Keratinocyte (primary cell): ENCODE data around the gene CD96. TPM values are rescaled to one million over a fixed set of nuclear protein-coding genes. Genes with fewer than 3 reads are reported as not detected.

Source experiments
- DNase-seq: peaks from one replicate; pipeline ENCODE4 v3.0.0-alpha.2; 2011; ENCODE audit warnings: low read depth, missing footprints, low spot score
- FAIRE-seq: peaks from 2 replicates; lab custom pipeline; 2011; peaks lifted over from hg19 to GRCh38; lab: Jason Lieb, UNC
- H2AFZ ChIP-seq: 2 replicates; pipeline ENCODE4 v1.6.0; 2012; ENCODE audit warnings: low read length, control low read depth, inconsistent platforms; ENCODE audit not compliant: control insufficient read depth
- H3K27ac ChIP-seq: 2 replicates; pipeline ENCODE4 v1.5.1; 2011; ENCODE audit warnings: low read length; ENCODE audit not compliant: control insufficient read depth, insufficient read depth
- H3K27me3 ChIP-seq: 3 replicates; pipeline ENCODE4 v1.6.0; 2011; ENCODE audit warnings: low read length; ENCODE audit not compliant: control insufficient read depth, insufficient read depth; ENCODE audit errors: extremely low read depth
- H3K36me3 ChIP-seq, 2 experiments: 2 replicates in 1 of 2; 3 replicates in 1 of 2; pipeline ENCODE4 v1.5.1; 2011; ENCODE audit warnings: low read length in 2 of 2, mild to moderate bottlenecking in 1 of 2; ENCODE audit not compliant: control insufficient read depth in 2 of 2, insufficient read depth in 2 of 2; ENCODE audit errors: extremely low read depth in 1 of 2
- H3K4me1 ChIP-seq: 3 replicates; pipeline ENCODE4 v1.5.1; 2011; ENCODE audit warnings: low read length; ENCODE audit not compliant: control insufficient read depth, insufficient read depth; ENCODE audit errors: extremely low read depth
- H3K4me2 ChIP-seq: 3 replicates; pipeline ENCODE4 v1.6.0; 2011; ENCODE audit warnings: low read depth, low read length; ENCODE audit not compliant: control insufficient read depth, insufficient read depth; ENCODE audit errors: extremely low read depth
- H3K4me3 ChIP-seq, 3 experiments: fragments of 200-600 bp in 1 of 3; sonication (generic) in 1 of 3; 2 replicates in 2 of 3; 3 replicates in 1 of 3; pipeline ENCODE4 v1.5.1; 2011 to 2016; ENCODE audit warnings: low read length in 3 of 3, mild to moderate bottlenecking in 3 of 3, control low read depth in 2 of 3, inconsistent platforms in 1 of 3, low read depth in 1 of 3, mixed read lengths in 1 of 3, mixed run types in 1 of 3, moderate library complexity in 1 of 3; ENCODE audit not compliant: control insufficient read depth in 2 of 3, insufficient read depth in 2 of 3; ENCODE audit errors: extremely low read depth in 1 of 3
- H3K79me2 ChIP-seq: 2 replicates; pipeline ENCODE4 v1.6.0; 2012; ENCODE audit warnings: low read length; ENCODE audit not compliant: control insufficient read depth, insufficient read depth
- H3K9ac ChIP-seq: 3 replicates; pipeline ENCODE4 v1.6.0; 2011; ENCODE audit warnings: low read length; ENCODE audit not compliant: control insufficient read depth, insufficient read depth; ENCODE audit errors: extremely low read depth
- H3K9me1 ChIP-seq: 3 replicates; pipeline ENCODE4 v1.6.0; 2011; ENCODE audit warnings: low read length; ENCODE audit not compliant: control insufficient read depth, insufficient read depth; ENCODE audit errors: extremely low read depth
- H3K9me3 ChIP-seq: 2 replicates; pipeline ENCODE4 v1.5.1; 2012; ENCODE audit warnings: low read depth, low read length; ENCODE audit not compliant: control insufficient read depth
- H4K20me1 ChIP-seq: 3 replicates; pipeline ENCODE4 v1.6.0; 2011; ENCODE audit warnings: low read length; ENCODE audit not compliant: control insufficient read depth, insufficient read depth; ENCODE audit errors: extremely low read depth
- CTCF ChIP-seq, 3 experiments: IDR thresholded peaks in 1 of 3; conservative IDR thresholded peaks in 1 of 3; optimal IDR thresholded peaks in 1 of 3; 2 replicates in 2 of 3; 3 replicates in 1 of 3; pipeline versions ENCODE3 to v1.5.1; 2011; ENCODE audit warnings: low read length in 3 of 3, mild to moderate bottlenecking in 3 of 3, moderate library complexity in 2 of 3, control low read depth in 1 of 3, inconsistent platforms in 1 of 3; ENCODE audit not compliant: insufficient read depth in 2 of 3; ENCODE audit errors: extremely low read depth in 1 of 3
- EZH2 ChIP-seq: IDR thresholded peaks from one replicate; pipeline ENCODE4 v1.6.1; 2012; ENCODE audit warnings: inconsistent platforms, mild to moderate bottlenecking, low read length, moderate library complexity
- dilution Hi-C: fragments of 300-500 bp; cut with MboI; formaldehyde crosslinking; loops from one replicate; pipeline ENCODE4 v1.7.0; 2020; ENCODE audit warnings: low sequenced_read_pairs; ENCODE audit not compliant: extremely low pct_ligation_motif_present
- polyA plus RNA-seq, 5 experiments: library from polyadenylated mRNA; depleted of rRNA in 3 of 5; stranded (reverse) in 3 of 5; stranded (forward) in 1 of 5; unstranded in 1 of 5; fragments of >200 nt; gene quantifications; 1 replicate in 1 of 5; 2 replicates in 3 of 5; 3 replicates in 1 of 5; pipeline versions ENCODE4 v1.2.1 to v1.2.3, GENCODE V29; 2011 to 2012; ENCODE audit warnings: missing spikeins in 2 of 5, low read depth in 1 of 5, low replicate concordance in 1 of 5

CD96 gene
- polyA plus RNA-seq, 1 donor (not counting 4 experiments of a cell fraction or from before 2014, with no cell fraction given), result 0.13 TPM

- dilution Hi-C loops, result no loop called here
- Histone ChIP-seq H3K4me3 (no peak overlapping the region), H3K9me1 (no peaks in the 10 kb centered on the region), H4K20me1 (no peaks in the 10 kb centered on the region), H3K36me3 (no peaks in the 10 kb centered on the region), H3K4me1 (peaks cover 20% of the 10 kb centered on the region), H3K9me3 (no peaks in the 10 kb centered on the region), H3K27me3 (no peaks in the 10 kb centered on the region), H3K9ac (no peak overlapping the region), H2AFZ (no peak overlapping the region), H3K79me2 (no peaks in the 10 kb centered on the region), H3K4me2 (no peak overlapping the region), H3K27ac (no peak overlapping the region)
- FAIRE-seq (no peak), DNase-seq (no peak)
- TF ChIP-seq CTCF (optimal IDR thresholded peaks at IDR 0.05 in 1 of 3, IDR thresholded peaks at IDR 0.05 in 1 of 3, conservative IDR thresholded peaks at IDR 0.05 in 1 of 3; ENCODE audit: extremely low read depth in 1 of 3, insufficient read depth in 2 of 3, low read length in 3 of 3), result no peak
- no peak for TF ChIP-seq EZH2
Observed at GRCh38 chr3:111618945-111619344, 76.9 kb downstream of the CD96 start.

GRCh38 chr3:111619833-111620232 is 77.8 kb downstream of the CD96 start:
- H3K9me1 ChIP-seq, result no peaks in the 10 kb centered on the region
- FAIRE-seq, result peak; percentile 74
- H3K4me3 ChIP-seq, result no peak overlapping the region
- peaks cover 20% of the 10 kb centered on the region for H3K4me1 ChIP-seq
- no peaks in the 10 kb centered on the region for H3K36me3 ChIP-seq
- dilution Hi-C loops, result no loop called here
- TF ChIP-seq EZH2, result no peak
- no peak for TF ChIP-seq CTCF (optimal IDR thresholded peaks at IDR 0.05 in 1 of 3, IDR thresholded peaks at IDR 0.05 in 1 of 3, conservative IDR thresholded peaks at IDR 0.05 in 1 of 3; ENCODE audit: extremely low read depth in 1 of 3, insufficient read depth in 2 of 3, low read length in 3 of 3)
- peak overlapping the region; percentile 13 for H3K27ac ChIP-seq
- peak; percentile 72 for DNase-seq
- no peaks in the 10 kb centered on the region for H3K27me3 ChIP-seq
- no peak overlapping the region for H3K9ac ChIP-seq
- H3K79me2 ChIP-seq, result no peaks in the 10 kb centered on the region
- no peak overlapping the region for H3K4me2 ChIP-seq
- H4K20me1 ChIP-seq, result no peaks in the 10 kb centered on the region
- no peaks in the 10 kb centered on the region for H3K9me3 ChIP-seq
- H2AFZ ChIP-seq, result no peak overlapping the region
